ENCODE results near the gene TERT. TPM values are rescaled to one million over a fixed set of nuclear protein-coding genes. Genes with fewer than 3 reads are reported as not detected.
"Not testable (repeated sequence)": the region's sequence is repeated elsewhere in the genome, so short reads cannot be mapped to it uniquely, and the experiment has no call there.

TERT gene
- total and polyA plus RNA-seq, 2 experiments from 2014 or later: not detected

DNA sequence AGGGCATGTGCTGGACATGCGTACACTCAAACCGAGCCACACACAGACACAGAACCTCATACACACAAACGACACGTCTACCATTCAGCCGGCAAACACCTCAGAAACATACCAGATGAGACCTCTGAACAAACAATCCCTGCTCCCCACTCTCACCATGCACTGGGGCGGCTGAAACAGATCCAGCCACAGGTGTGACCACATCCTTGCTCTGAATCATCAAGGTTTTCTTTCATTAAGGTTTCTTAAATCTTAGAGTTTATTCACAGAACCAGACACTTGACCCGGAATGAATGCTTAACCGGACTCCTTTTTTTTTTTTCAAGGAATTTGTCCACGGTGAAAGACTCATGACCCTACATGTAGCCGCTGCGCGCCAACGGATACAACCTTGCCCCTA is 26.2 kb downstream of the TERT start:
- H3K4me3 ChIP-seq: no peak overlapping the region
- no peak for TF ChIP-seq EZH2 (IDR thresholded peaks at IDR 0.05; ENCODE audit: insufficient read depth, poor library complexity, severe bottlenecking)
- no peak for TF ChIP-seq EZH2phosphoT487 (IDR thresholded peaks at IDR 0.05; ENCODE audit: insufficient read depth, low read depth)

DNA sequence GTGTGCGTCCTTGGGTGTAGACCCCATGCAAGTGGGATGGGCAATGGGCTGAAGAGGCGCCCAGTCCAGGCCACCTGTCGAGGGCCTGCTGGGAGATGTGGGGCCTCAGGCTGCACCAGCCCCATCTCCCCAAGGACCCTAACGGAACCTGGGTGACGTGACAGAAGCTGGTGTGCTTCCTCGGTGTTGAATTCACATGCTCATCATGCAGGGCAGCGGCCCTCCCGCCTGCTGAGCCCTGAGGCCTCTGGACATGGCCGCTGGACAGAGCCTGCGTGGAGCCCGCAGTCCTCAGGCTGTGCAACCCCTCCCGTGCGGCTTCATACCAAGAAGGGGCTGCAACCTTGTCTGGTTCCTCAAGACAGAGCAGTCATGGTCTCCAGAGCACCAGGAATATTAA is 26.8 kb downstream of the TERT start:
- H3K4me3 ChIP-seq: no peak overlapping the region
- H3K9me2 ChIP-seq (ENCODE audit: insufficient read depth): no peaks in the 10 kb centered on the region
- H3K9me3 ChIP-seq (ENCODE audit: low read depth): no peaks in the 10 kb centered on the region
- H2AFZ ChIP-seq: no peak overlapping the region
- no peaks in the 10 kb centered on the region for H4K20me1 ChIP-seq (ENCODE audit: insufficient read depth)
- no peaks in the 10 kb centered on the region for H3K79me2 ChIP-seq (ENCODE audit: insufficient read depth)
- H3K4me2 ChIP-seq (ENCODE audit: unreplicated experiment): no peak overlapping the region
- no peak for TF ChIP-seq EZH2 (IDR thresholded peaks at IDR 0.05; ENCODE audit: insufficient read depth, poor library complexity, severe bottlenecking)
- TF ChIP-seq EZH2phosphoT487 (IDR thresholded peaks at IDR 0.05; ENCODE audit: insufficient read depth, low read depth): no peak
- 50 to 55% methylated on average over 13 of the region's 13 CpGs for WGBS, 2 experiments (ENCODE audit: low coverage in 1 of 2, low lambda C conversion rate in 2 of 2, missing lambda C conversion rate in 2 of 2)
- H3K27ac ChIP-seq: no peak overlapping the region
- no peaks in the 10 kb centered on the region for H3K36me3 ChIP-seq (ENCODE audit: low read depth)
- no peaks in the 10 kb centered on the region for H3K4me1 ChIP-seq (ENCODE audit: insufficient read depth)
- no peaks in the 10 kb centered on the region for H3K27me3 ChIP-seq (replicated peaks; ENCODE audit: insufficient read depth)
- no peak for DNase-seq
- in situ Hi-C loops (cut with MboI): no loop called here
- no peak overlapping the region for H3K9ac ChIP-seq
- no peaks in the 10 kb centered on the region for H3F3A ChIP-seq (ENCODE audit: insufficient read depth)

More for the DNA sequence above, 26.2 kb downstream of the TERT start:
- DNase-seq: no peak
- in situ Hi-C loops (cut with MboI): no loop called here
- Histone ChIP-seq H3F3A (ENCODE audit: insufficient read depth) (no peaks in the 10 kb centered on the region), H3K4me1 (ENCODE audit: insufficient read depth) (no peaks in the 10 kb centered on the region), H3K27me3 (replicated peaks; ENCODE audit: insufficient read depth) (no peaks in the 10 kb centered on the region), H3K9me2 (ENCODE audit: insufficient read depth) (no peaks in the 10 kb centered on the region), H4K20me1 (ENCODE audit: insufficient read depth) (no peaks in the 10 kb centered on the region), H3K27ac (no peak overlapping the region), H3K36me3 (ENCODE audit: low read depth) (no peaks in the 10 kb centered on the region), H3K9ac (no peak overlapping the region), H2AFZ (no peak overlapping the region), H3K9me3 (ENCODE audit: low read depth) (no peaks in the 10 kb centered on the region), H3K79me2 (ENCODE audit: insufficient read depth) (no peaks in the 10 kb centered on the region), H3K4me2 (ENCODE audit: unreplicated experiment) (no peak overlapping the region)
- 69 to 72% methylated on average over 13 of the region's 13 CpGs for WGBS, 2 experiments (ENCODE audit: low coverage in 1 of 2, low lambda C conversion rate in 2 of 2, missing lambda C conversion rate in 2 of 2)

DNA sequence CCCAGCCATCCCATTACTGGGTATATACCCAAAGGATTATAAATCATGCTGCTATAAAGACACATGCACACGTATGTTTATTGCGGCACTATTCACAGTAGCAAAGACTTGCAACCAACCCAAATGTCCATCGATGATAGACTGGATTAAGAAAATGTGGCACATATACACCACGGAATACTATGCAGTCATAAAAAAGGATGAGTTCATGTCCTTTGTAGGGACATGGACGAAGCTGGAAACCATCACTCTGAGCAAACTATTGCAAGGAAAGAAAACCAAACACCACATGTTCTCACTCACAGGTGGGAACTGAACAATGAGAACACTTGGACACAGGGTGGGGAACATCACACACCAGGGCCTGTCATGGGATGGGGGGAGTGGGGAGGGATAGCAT is 27.4 kb downstream of the TERT start:
- H3K4me1 ChIP-seq (ENCODE audit: insufficient read depth); H3K4me3 ChIP-seq; H3K9me2 ChIP-seq (ENCODE audit: insufficient read depth); H3K9ac ChIP-seq; H3K4me2 ChIP-seq (ENCODE audit: unreplicated experiment); in situ Hi-C loops (cut with MboI); H4K20me1 ChIP-seq (ENCODE audit: insufficient read depth); H3F3A ChIP-seq (ENCODE audit: insufficient read depth); H2AFZ ChIP-seq; H3K9me3 ChIP-seq (ENCODE audit: low read depth); H3K36me3 ChIP-seq (ENCODE audit: low read depth); H3K79me2 ChIP-seq (ENCODE audit: insufficient read depth); H3K27ac ChIP-seq; DNase-seq; H3K27me3 ChIP-seq (replicated peaks; ENCODE audit: insufficient read depth): not testable (repeated sequence)
- WGBS, 2 experiments (ENCODE audit: low coverage in 1 of 2, low lambda C conversion rate in 2 of 2, missing lambda C conversion rate in 2 of 2): 49 to 53% methylated on average over 5 of the region's 5 CpGs

DNA sequence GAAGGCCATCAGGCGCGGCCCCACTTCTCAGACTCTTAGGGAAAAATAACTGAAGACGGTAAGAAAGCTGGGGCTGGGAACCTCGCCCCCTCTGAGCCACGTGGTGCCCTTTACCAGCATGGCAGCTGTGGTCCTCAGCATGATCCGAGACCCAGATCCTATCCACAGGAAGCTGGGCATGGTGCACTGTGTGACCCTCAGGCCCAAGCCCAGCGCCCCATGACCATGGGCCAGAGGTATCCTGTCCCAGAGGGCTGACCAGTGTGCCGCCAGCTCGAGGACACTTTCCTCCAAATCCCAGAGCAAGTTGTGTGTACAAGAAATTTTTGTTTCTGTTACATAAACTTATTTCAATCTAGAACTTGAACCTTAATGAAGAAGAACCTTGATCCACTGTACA is 28.1 kb downstream of the TERT start:
- in situ Hi-C loops (cut with MboI): no loop called here
- Histone ChIP-seq H3K4me2 (ENCODE audit: unreplicated experiment) (no peak overlapping the region), H3K4me1 (ENCODE audit: insufficient read depth) (no peaks in the 10 kb centered on the region), H3K27ac (no peak overlapping the region), H3K9me2 (ENCODE audit: insufficient read depth) (no peaks in the 10 kb centered on the region), H3K36me3 (ENCODE audit: low read depth) (no peaks in the 10 kb centered on the region), H3F3A (ENCODE audit: insufficient read depth) (no peaks in the 10 kb centered on the region), H3K9ac (no peak overlapping the region), H3K27me3 (replicated peaks; ENCODE audit: insufficient read depth) (no peaks in the 10 kb centered on the region), H3K4me3 (no peak overlapping the region), H4K20me1 (ENCODE audit: insufficient read depth) (no peaks in the 10 kb centered on the region), H3K79me2 (ENCODE audit: insufficient read depth) (no peaks in the 10 kb centered on the region), H2AFZ (no peak overlapping the region), H3K9me3 (ENCODE audit: low read depth) (no peaks in the 10 kb centered on the region)
- 41 to 50% methylated on average over 9 of the region's 9 CpGs for WGBS, 2 experiments (ENCODE audit: low coverage in 1 of 2, low lambda C conversion rate in 2 of 2, missing lambda C conversion rate in 2 of 2)
- no peak for DNase-seq
- TF ChIP-seq EZH2 (IDR thresholded peaks at IDR 0.05; ENCODE audit: insufficient read depth, poor library complexity, severe bottlenecking) (no peak), EZH2phosphoT487 (IDR thresholded peaks at IDR 0.05; ENCODE audit: insufficient read depth, low read depth) (no peak)
